ENCODE results near the gene OR13G1.

The OR13G1 gene

DNA sequence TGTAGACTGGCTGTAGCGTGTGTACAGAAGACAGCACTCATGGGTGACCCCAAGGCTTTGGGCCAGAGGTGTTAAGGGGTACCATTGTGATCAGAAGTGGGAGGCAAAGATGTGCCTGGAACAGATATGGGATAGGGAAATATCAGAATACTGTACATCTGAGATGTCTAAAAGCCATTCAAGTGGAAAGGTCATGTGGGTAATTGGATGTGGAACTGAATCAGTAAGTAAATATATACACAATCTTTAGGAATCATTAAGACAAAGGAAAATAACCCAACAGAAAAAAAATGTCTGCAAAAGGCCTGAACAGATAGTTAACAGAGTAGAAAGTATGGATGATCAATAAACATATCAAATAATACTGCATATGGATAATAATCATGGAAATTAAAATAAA, 26.5 kb downstream of the OR13G1 start:
- no peaks in the 10 kb centered on the region for H3K27me3 ChIP-seq
- H3K4me2 ChIP-seq: no peak overlapping the region
- H3K4me1 ChIP-seq: peaks cover 4% of the 10 kb centered on the region
- H3K27ac ChIP-seq: no peak overlapping the region
- no peaks in the 10 kb centered on the region for H3K9me3 ChIP-seq
- H4K20me1 ChIP-seq: no peaks in the 10 kb centered on the region
- TF ChIP-seq Cebpa-rat (IDR thresholded peaks at IDR 0.05): no peak
- H3K9ac ChIP-seq: no peak overlapping the region
- H3K36me3 ChIP-seq: no peaks in the 10 kb centered on the region
- no peak overlapping the region for H3K4me3 ChIP-seq

DNA sequence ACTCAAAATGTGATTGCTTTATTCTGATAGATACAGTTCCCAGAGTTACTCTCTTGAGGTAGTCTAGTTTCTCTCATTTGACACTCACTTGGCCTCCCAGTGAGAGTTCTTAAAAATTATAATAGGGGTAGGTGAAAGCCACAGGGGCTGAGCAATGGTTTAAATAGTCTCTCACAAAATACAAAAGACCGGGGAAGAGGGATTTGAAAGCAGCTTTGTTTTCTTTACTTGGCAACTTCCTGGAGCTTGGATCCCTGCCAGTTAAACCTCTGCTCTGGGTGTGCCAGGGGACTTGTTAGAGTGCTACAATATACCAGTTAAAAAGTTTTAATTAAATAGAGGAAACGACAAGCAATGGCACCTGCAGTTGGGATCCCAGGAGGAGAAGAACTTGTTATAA, 31.7 kb downstream of the OR13G1 start:
- no peak for TF ChIP-seq Cebpa-rat (IDR thresholded peaks at IDR 0.05)
- no peaks in the 10 kb centered on the region for H3K9me3 ChIP-seq
- H3K27me3 ChIP-seq: no peaks in the 10 kb centered on the region
- peak overlapping the region; percentile 30 for H3K4me2 ChIP-seq
- no peak overlapping the region for H3K27ac ChIP-seq
- no peaks in the 10 kb centered on the region for H4K20me1 ChIP-seq
- peaks cover 10% of the 10 kb centered on the region for H3K4me1 ChIP-seq
- no peak overlapping the region for H3K4me3 ChIP-seq
- no peaks in the 10 kb centered on the region for H3K36me3 ChIP-seq
- H3K9ac ChIP-seq: no peak overlapping the region

DNA sequence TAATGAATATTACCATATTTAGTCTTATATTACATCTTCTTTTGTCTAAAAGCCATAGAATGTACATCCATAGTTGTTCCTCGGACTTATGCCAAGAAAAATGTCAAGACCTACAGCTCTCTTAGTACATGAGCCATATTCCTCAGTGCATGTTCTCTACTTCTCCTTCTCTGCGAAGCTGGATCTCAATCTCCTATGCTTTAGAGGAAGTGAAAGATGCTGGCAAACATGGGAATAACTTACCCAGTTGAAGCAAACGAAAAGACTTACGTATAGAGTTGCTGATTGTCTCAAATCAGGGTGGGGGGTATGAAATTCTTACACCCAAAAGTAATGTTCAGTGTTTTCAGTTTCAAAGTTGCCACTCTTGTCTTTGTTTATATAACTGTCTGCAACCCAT, 32.7 kb downstream of the OR13G1 start:
- TF ChIP-seq Cebpa-rat (IDR thresholded peaks at IDR 0.05): no peak
- no peak overlapping the region for H3K4me2 ChIP-seq
- no peaks in the 10 kb centered on the region for H3K36me3 ChIP-seq
- H3K9me3 ChIP-seq: no peaks in the 10 kb centered on the region
- H3K4me1 ChIP-seq: peaks cover 10% of the 10 kb centered on the region
- H3K27me3 ChIP-seq: no peaks in the 10 kb centered on the region
- no peak overlapping the region for H3K9ac ChIP-seq
- no peak overlapping the region for H3K27ac ChIP-seq
- no peak overlapping the region for H3K4me3 ChIP-seq
- no peaks in the 10 kb centered on the region for H4K20me1 ChIP-seq

DNA sequence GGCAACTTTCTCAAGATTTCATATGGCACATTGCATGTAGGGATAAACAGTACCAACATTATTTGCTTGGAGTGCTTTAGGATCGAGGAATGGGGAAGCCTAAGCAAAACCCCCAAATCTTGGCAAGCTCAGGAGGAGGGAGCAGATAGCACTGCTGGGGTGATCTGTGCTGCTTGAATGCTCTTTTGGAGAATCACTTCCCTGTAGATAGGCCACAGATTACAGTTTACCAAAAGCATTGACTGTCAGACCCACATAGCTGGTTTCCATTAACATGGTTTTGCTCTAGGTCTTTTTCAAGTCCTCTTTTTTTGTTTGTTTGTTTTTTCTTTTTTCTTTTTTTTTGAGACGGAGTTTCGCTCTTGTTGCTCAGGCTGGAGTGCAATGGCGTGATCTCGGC, 36.8 kb downstream of the OR13G1 start:
- Histone ChIP-seq H3K27me3 (no peaks in the 10 kb centered on the region), H3K4me3 (no peak overlapping the region), H4K20me1 (no peaks in the 10 kb centered on the region), H3K9ac (no peak overlapping the region), H3K4me1 (peaks cover 3% of the 10 kb centered on the region), H3K9me3 (peaks cover 15% of the 10 kb centered on the region), H3K36me3 (no peaks in the 10 kb centered on the region), H3K4me2 (no peak overlapping the region), H3K27ac (no peak overlapping the region)
- TF ChIP-seq Cebpa-rat (IDR thresholded peaks at IDR 0.05): no peak

DNA sequence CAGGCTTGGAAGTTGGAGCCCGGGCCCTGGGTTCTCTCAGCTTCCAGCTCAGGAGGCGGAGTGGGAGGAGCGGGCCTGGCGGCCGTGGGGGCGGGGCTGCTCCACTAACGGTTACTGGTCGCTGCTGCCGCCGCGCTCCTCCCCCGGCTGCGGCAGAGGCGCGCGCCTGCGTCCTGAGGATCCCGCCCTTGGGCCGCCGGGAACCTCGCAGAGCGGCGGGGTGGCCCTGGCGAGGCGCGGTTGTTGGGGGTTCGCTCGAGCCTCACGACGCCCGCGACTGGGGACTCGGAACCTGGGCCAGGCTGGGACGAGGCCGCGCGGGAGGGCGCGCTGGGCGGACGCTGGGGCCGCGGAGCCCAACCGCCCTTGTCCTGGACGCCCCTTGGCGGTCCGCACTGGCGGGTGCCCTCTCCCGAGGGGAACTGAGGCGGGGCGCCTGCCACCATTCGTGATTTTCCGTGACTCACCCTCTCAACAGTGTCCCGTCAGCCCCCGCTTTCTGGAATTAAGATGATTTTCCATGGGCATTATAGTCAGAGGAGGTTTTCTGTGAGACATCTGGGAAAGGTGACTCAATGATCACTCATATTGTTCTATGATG, 40.1 kb downstream of the OR13G1 start:
- Histone ChIP-seq H4K20me1 (no peaks in the 10 kb centered on the region), H3K9ac (no peak overlapping the region), H3K9me3 (peaks cover 15% of the 10 kb centered on the region), H3K4me1 (no peaks in the 10 kb centered on the region), H3K27me3 (no peaks in the 10 kb centered on the region), H3K4me3 (no peak overlapping the region), H3K4me2 (no peak overlapping the region), H3K36me3 (no peaks in the 10 kb centered on the region), H3K27ac (no peak overlapping the region)
- TF ChIP-seq Cebpa-rat (IDR thresholded peaks at IDR 0.05): no peak

DNA sequence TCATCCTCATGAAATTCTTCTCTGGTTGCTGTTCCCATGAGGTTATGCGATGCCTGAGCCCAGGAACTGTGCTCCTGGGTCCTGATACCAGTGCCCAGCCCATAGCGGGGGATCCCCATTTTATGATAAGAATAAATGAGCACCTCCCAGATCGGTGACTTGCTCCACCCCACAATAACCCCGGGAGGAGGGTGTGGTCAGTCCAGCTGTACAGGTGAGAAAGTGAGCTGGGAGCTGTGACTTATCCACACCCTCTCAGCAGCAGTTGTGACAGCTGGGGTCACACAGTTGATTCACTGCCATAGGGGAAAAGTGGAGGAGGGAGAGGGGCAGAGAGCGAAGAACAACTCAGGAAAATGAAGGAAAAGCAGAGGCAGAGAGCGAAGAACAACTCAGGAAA, 40.8 kb downstream of the OR13G1 start:
- H3K4me1 ChIP-seq: no peaks in the 10 kb centered on the region
- H3K4me3 ChIP-seq: no peak overlapping the region
- H3K9ac ChIP-seq: no peak overlapping the region
- H3K36me3 ChIP-seq: no peaks in the 10 kb centered on the region
- no peaks in the 10 kb centered on the region for H4K20me1 ChIP-seq
- no peaks in the 10 kb centered on the region for H3K27me3 ChIP-seq
- H3K4me2 ChIP-seq: no peak overlapping the region
- peaks cover 15% of the 10 kb centered on the region for H3K9me3 ChIP-seq
- TF ChIP-seq Cebpa-rat (IDR thresholded peaks at IDR 0.05): no peak
- no peak overlapping the region for H3K27ac ChIP-seq

DNA sequence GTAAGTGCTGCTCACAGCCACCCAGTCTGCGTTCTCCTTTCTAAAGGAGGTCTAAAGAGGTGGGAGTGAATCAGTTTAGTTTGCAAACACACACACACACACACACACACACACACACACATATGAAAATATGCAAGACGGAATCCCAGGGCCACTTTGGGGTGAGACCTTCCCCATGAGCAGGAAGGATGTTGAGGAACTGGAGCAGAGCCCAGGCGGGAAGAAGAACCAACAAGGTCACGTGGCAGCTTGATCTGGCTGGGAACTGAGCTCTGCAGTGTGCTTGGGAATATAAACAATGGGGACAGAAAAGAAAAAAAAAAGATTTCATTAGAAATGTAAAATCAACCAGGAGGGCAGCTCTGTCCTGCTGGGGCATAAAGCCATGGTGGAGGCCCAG, 41.5 kb downstream of the OR13G1 start:
- Histone ChIP-seq H3K9me3 (peaks cover 15% of the 10 kb centered on the region), H3K27me3 (no peaks in the 10 kb centered on the region), H3K4me2 (no peak overlapping the region), H3K9ac (no peak overlapping the region), H4K20me1 (no peaks in the 10 kb centered on the region), H3K36me3 (no peaks in the 10 kb centered on the region), H3K27ac (no peak overlapping the region), H3K4me3 (no peak overlapping the region), H3K4me1 (no peaks in the 10 kb centered on the region)
- no peak for TF ChIP-seq Cebpa-rat (IDR thresholded peaks at IDR 0.05)

DNA sequence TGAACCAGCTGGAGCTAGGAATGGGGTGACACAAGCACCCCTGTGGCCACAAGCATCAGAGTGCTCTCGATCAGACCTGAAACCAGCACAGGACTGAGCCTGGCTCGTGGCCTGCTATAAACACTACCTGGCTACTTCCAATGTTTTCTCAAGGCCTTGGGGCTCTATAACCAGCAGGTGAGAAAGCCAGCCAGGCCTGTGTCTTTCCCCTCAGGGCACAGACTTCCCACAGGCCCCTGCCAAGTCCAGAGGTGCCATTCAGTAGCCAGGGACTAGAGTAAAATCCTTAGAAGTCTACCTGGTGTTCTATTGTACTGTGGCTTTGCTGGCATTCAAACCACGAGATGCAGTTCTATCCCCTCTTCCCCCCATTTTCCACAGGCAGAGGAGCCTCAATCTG, 51.6 kb downstream of the OR13G1 start:
- H4K20me1 ChIP-seq: no peaks in the 10 kb centered on the region
- H3K4me1 ChIP-seq: no peaks in the 10 kb centered on the region
- H3K27me3 ChIP-seq: no peaks in the 10 kb centered on the region
- no peak for TF ChIP-seq Cebpa-rat (IDR thresholded peaks at IDR 0.05)
- 0 out of 2 replicates have a peak, but pooled peaks cover 3% of the 10 kb centered on the region for H3K9me3 ChIP-seq
- no peak overlapping the region for H3K4me2 ChIP-seq
- no peak overlapping the region for H3K27ac ChIP-seq
- H3K9ac ChIP-seq: no peak overlapping the region
- no peak overlapping the region for H3K4me3 ChIP-seq
- H3K36me3 ChIP-seq: no peaks in the 10 kb centered on the region

Measured in BLaER1 (cell line).